ENCODE results near the gene SUMO2. TPM values are rescaled to one million over a fixed set of nuclear protein-coding genes. Genes with fewer than 3 reads are reported as not detected.

SUMO2 gene
- 657 TPM for total RNA-seq (ENCODE audit: unreplicated experiment)
- long read RNA-seq, transcript SUMO2-203 (4 exons, 490 nt): minor isoform, 6 of 404 reads
- long read RNA-seq, transcript SUMO2-202 (4 exons, 3,190 nt): major isoform, 387 of 404 reads
- long read RNA-seq, partial matches to known transcripts: 3 of 404 reads
- long read RNA-seq, other reads (novel, unspliced or antisense): 5 of 404 reads

GRCh38 chr17:75182569-75183436 is at the start of gene SUMO2:
SUMO2 (minus strand) TSS chr17:75182959; CDS start chr17:75182834, 125 bp downstream.
- peak; percentile 98 for DNase-seq (ENCODE audit: low spot score)
- Mint-ChIP-seq H3K36me3 (ENCODE audit: low read depth, unreplicated experiment) (peaks cover 26% of the 10 kb centered on the region), H3K27me3 (ENCODE audit: unreplicated experiment) (peaks cover 14% of the 10 kb centered on the region), H3K4me1 (ENCODE audit: unreplicated experiment) (peaks cover 25% of the 10 kb centered on the region), H3K9me3 (ENCODE audit: unreplicated experiment) (no peaks in the 10 kb centered on the region), H3K27ac (ENCODE audit: unreplicated experiment) (peak within 1 kb of the TSS; percentile 87), H3K4me3 (ENCODE audit: unreplicated experiment) (peak within 1 kb of the TSS; percentile 97)
- no peak for TF ChIP-seq CTCF (IDR thresholded peaks at IDR 0.05; ENCODE audit: unreplicated experiment)

GRCh38 chr17:75231741-75232464 is 49.1 kb upstream of the SUMO2 start:
- DNase-seq (ENCODE audit: low spot score): no peak
- no peak for TF ChIP-seq CTCF (IDR thresholded peaks at IDR 0.05; ENCODE audit: unreplicated experiment)
- Mint-ChIP-seq H3K36me3 (ENCODE audit: low read depth, unreplicated experiment) (peaks cover 40% of the 10 kb centered on the region), H3K4me1 (ENCODE audit: unreplicated experiment) (peaks cover 10% of the 10 kb centered on the region), H3K4me3 (ENCODE audit: unreplicated experiment) (peak overlapping the region; percentile 53), H3K9me3 (ENCODE audit: unreplicated experiment) (no peaks in the 10 kb centered on the region), H3K27ac (ENCODE audit: unreplicated experiment) (no peak overlapping the region), H3K27me3 (ENCODE audit: unreplicated experiment) (peaks cover 4% of the 10 kb centered on the region)

DNA sequence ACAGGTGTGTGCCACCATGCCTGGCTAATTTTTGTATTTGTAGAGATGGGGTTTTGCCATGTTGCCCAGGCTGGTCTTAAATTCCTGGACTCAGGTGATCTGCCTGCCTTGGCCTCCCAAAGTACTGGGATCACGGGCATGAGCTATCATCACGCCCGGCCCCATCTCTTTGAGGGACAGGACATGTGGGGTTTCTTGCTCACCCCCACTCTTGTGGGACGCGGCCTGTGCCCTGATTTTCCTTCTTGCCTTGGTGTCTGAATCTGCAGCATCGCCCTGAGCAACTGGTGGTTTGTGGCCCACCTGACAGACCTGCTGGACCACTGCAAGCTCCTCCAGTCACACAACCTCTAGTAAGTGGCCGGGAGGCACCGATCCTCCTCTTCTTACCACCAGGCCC is 48.3 kb upstream of the SUMO2 start:
- peaks cover 10% of the 10 kb centered on the region for H3K4me1 Mint-ChIP-seq (ENCODE audit: unreplicated experiment)
- DNase-seq (ENCODE audit: low spot score): no peak
- peaks cover 4% of the 10 kb centered on the region for H3K27me3 Mint-ChIP-seq (ENCODE audit: unreplicated experiment)
- no peaks in the 10 kb centered on the region for H3K9me3 Mint-ChIP-seq (ENCODE audit: unreplicated experiment)
- H3K4me3 Mint-ChIP-seq (ENCODE audit: unreplicated experiment): no peak overlapping the region
- no peak overlapping the region for H3K27ac Mint-ChIP-seq (ENCODE audit: unreplicated experiment)
- peaks cover 38% of the 10 kb centered on the region for H3K36me3 Mint-ChIP-seq (ENCODE audit: low read depth, unreplicated experiment)
- no peak for TF ChIP-seq CTCF (IDR thresholded peaks at IDR 0.05; ENCODE audit: unreplicated experiment)

DNA sequence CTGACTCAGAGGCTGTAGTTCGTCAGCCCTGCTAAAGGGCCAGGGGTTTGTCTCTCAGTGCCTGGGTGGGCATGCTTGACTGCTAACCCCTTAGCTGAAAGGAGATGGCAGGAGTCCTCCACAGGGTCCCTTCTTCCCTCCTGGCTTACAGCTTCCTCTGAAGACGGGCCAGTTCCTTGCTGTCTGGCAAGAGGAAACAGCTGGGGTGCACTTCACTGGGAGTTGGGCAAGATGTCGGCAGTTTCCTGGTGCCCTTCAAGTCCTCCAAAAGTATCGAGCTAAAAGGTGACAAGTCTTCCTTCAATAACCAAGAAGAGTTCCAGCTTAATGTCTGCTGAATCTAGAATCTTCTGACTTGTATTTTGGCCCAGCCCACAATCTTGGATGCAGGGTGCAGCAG is 46.1 kb upstream of the SUMO2 start:
- H3K27ac Mint-ChIP-seq (ENCODE audit: unreplicated experiment): peak overlapping the region; percentile 94
- H3K9me3 Mint-ChIP-seq (ENCODE audit: unreplicated experiment): no peaks in the 10 kb centered on the region
- peaks cover 42% of the 10 kb centered on the region for H3K36me3 Mint-ChIP-seq (ENCODE audit: low read depth, unreplicated experiment)
- H3K27me3 Mint-ChIP-seq (ENCODE audit: unreplicated experiment): peaks cover 2% of the 10 kb centered on the region
- no peak for DNase-seq (ENCODE audit: low spot score)
- TF ChIP-seq CTCF (IDR thresholded peaks at IDR 0.05; ENCODE audit: unreplicated experiment): no peak
- H3K4me1 Mint-ChIP-seq (ENCODE audit: unreplicated experiment): peaks cover 10% of the 10 kb centered on the region
- no peak overlapping the region for H3K4me3 Mint-ChIP-seq (ENCODE audit: unreplicated experiment)

Data from endothelial cell (in vitro differentiated cells).